IMR-90 (cell line): Measurements from ENCODE around the gene PTPRG. TPM values are rescaled to one million over a fixed set of nuclear protein-coding genes. Genes with fewer than 3 reads are reported as not detected.

Source experiments
- ATAC-seq: fragments of 200-7000 bp; cut with Tn5 transposase; 2 replicates; pipeline ENCODE4 v1.9.1; 2020; ENCODE audit warnings: low read depth, mild to moderate bottlenecking, moderate library complexity
- BruUV-seq: library from RNA; stranded (reverse); fragments of 400-500 nt; replicated peaks from 2 replicates; lab custom pipeline; 2021; lab: Mats Ljungman, UMichigan
- CTCF ChIA-PET: fragments of 300-600 bp; formaldehyde crosslinking; extraction: SDS; loops from one replicate; lab custom pipeline; 2021; ENCODE audit warnings: antibody characterized with exemption; lab: Yijun Ruan, JAX
- POLR2A ChIA-PET: fragments of 300-600 bp; sonication (Branson Sonifier 250); formaldehyde crosslinking; loops from one replicate; lab custom pipeline; 2022; ENCODE audit warnings: antibody characterized with exemption; ENCODE audit not compliant: unreplicated experiment; lab: Charles Lee
- DNase-seq: peaks from one replicate; pipeline ENCODE4 v3.0.0; 2013
- H2AFZ ChIP-seq: replicated peaks from 2 replicates; pipeline ENCODE3; 2013; ENCODE audit warnings: low read length, mild to moderate bottlenecking; ENCODE audit not compliant: poor library complexity
- H2AK5ac ChIP-seq: 2 replicates; pipeline ENCODE4 v1.6.1; 2013; ENCODE audit warnings: low read depth, low read length, inconsistent platforms
- H2AK9ac ChIP-seq: replicated peaks from 2 replicates; pipeline ENCODE3; 2013; ENCODE audit warnings: mild to moderate bottlenecking, low read depth, low read length, moderate library complexity; ENCODE audit not compliant: poor library complexity
- H2BK120ac ChIP-seq: 2 replicates; pipeline ENCODE4 v1.6.1; 2013; ENCODE audit warnings: low read depth, low read length, inconsistent platforms
- H2BK15ac ChIP-seq: 3 replicates; pipeline ENCODE4 v1.6.1; 2013; ENCODE audit warnings: low read depth, low read length, inconsistent platforms
- H2BK20ac ChIP-seq: 2 replicates; pipeline ENCODE4 v1.6.1; 2013; ENCODE audit warnings: low read depth, mild to moderate bottlenecking, inconsistent platforms, low read length, moderate library complexity
- H2BK5ac ChIP-seq: 2 replicates; pipeline ENCODE4 v1.6.1; 2013; ENCODE audit warnings: mild to moderate bottlenecking, low read depth, low read length, inconsistent platforms; ENCODE audit not compliant: poor library complexity, severe bottlenecking
- H3K14ac ChIP-seq: replicated peaks from 2 replicates; pipeline ENCODE4 v1.6.1; 2013; ENCODE audit warnings: low read depth, low read length, inconsistent platforms
- H3K18ac ChIP-seq: 2 replicates; pipeline ENCODE4 v1.6.1; 2013; ENCODE audit warnings: low read depth, low read length, control low read depth
- H3K23ac ChIP-seq: 2 replicates; pipeline ENCODE4 v1.6.1; 2013; ENCODE audit warnings: low read depth, low read length, inconsistent platforms
- H3K27ac ChIP-seq: 2 replicates; pipeline ENCODE4 v1.5.1; 2013; ENCODE audit warnings: mild to moderate bottlenecking, control low read depth, low read length; ENCODE audit not compliant: insufficient read depth
- H3K27me3 ChIP-seq: 2 replicates; pipeline ENCODE4 v1.6.1; 2013; ENCODE audit warnings: low read length; ENCODE audit not compliant: control insufficient read depth, insufficient read depth
- H3K36me3 ChIP-seq: 2 replicates; pipeline ENCODE4 v1.6.1; 2013; ENCODE audit warnings: low read length, mixed read lengths; ENCODE audit not compliant: control insufficient read depth, insufficient read depth
- H3K4ac ChIP-seq: 2 replicates; pipeline ENCODE4 v1.6.1; 2013; ENCODE audit warnings: low read depth, low read length, inconsistent platforms
- H3K4me1 ChIP-seq: 2 replicates; pipeline ENCODE4 v1.6.1; 2013; ENCODE audit warnings: low read length, mixed read lengths; ENCODE audit not compliant: control insufficient read depth, insufficient read depth
- H3K4me2 ChIP-seq: 2 replicates; pipeline ENCODE4 v1.6.1; 2013; ENCODE audit warnings: low read depth, mild to moderate bottlenecking, control low read depth, low read length, moderate library complexity
- H3K4me3 ChIP-seq: 2 replicates; pipeline ENCODE4 v1.5.1; 2013; ENCODE audit warnings: low read depth, mild to moderate bottlenecking, control low read depth, low read length, moderate library complexity; ENCODE audit not compliant: insufficient read depth
- H3K56ac ChIP-seq: 2 replicates; pipeline ENCODE4 v1.6.1; 2013; ENCODE audit warnings: low read length, inconsistent platforms; ENCODE audit not compliant: insufficient read depth; ENCODE audit errors: extremely low read depth
- H3K79me1 ChIP-seq, 2 experiments: 2 replicates each; pipeline ENCODE4 v1.6.1; 2013; ENCODE audit warnings: low read length in 2 of 2, inconsistent platforms in 1 of 2, low read depth in 1 of 2
- H3K9ac ChIP-seq: 2 replicates; pipeline ENCODE4 v1.6.1; 2013; ENCODE audit warnings: low read depth, low read length, control low read depth
- H3K9me1 ChIP-seq: 2 replicates; pipeline ENCODE4 v1.6.1; 2013; ENCODE audit warnings: low read length, inconsistent platforms; ENCODE audit not compliant: insufficient read depth
- H3K9me3 ChIP-seq: 2 replicates; pipeline ENCODE4 v1.6.1; 2013; ENCODE audit warnings: low read length; ENCODE audit not compliant: control insufficient read depth, insufficient read depth
- H4K20me1 ChIP-seq: 2 replicates; pipeline ENCODE4 v1.6.1; 2013; ENCODE audit warnings: low read length, inconsistent platforms; ENCODE audit not compliant: insufficient read depth
- H4K5ac ChIP-seq: 2 replicates; pipeline ENCODE4 v1.6.1; 2013; ENCODE audit warnings: mild to moderate bottlenecking, low read depth, low read length, control low read depth
- H4K8ac ChIP-seq, 2 experiments: 2 replicates each; pipeline ENCODE4 v1.6.1; 2013; ENCODE audit warnings: low read depth in 2 of 2, low read length in 2 of 2, control low read depth in 1 of 2, inconsistent platforms in 1 of 2
- H4K91ac ChIP-seq: 2 replicates; pipeline ENCODE4 v1.6.1; 2013; ENCODE audit warnings: low read depth, low read length, inconsistent platforms; ENCODE audit not compliant: insufficient read depth
- BHLHE40 ChIP-seq: fragments of 150-350 bp; IDR thresholded peaks from 2 replicates; pipeline ENCODE4 v1.6.1; 2016; ENCODE audit warnings: mild to moderate bottlenecking, low read depth, low read length
- ELK1 ChIP-seq: fragments of 150-350 bp; IDR thresholded peaks from 2 replicates; pipeline ENCODE4 v1.6.1; 2016; ENCODE audit warnings: low read depth, mild to moderate bottlenecking, low read length, moderate library complexity, borderline replicate concordance
- FOS ChIP-seq: fragments of 150-350 bp; IDR thresholded peaks from 2 replicates; pipeline ENCODE4 v1.6.1; 2016; ENCODE audit warnings: low read depth, low read length
- MAFK ChIP-seq: IDR thresholded peaks from 2 replicates; pipeline ENCODE4 v1.6.1; 2012; ENCODE audit warnings: low read depth, low read length, improper control_type of control experiment
- MAZ ChIP-seq: IDR thresholded peaks from 2 replicates; pipeline ENCODE4 v1.6.1; 2012; ENCODE audit warnings: low read depth, mild to moderate bottlenecking, low read length, improper control_type of control experiment, moderate library complexity, borderline replicate concordance
- MXI1 ChIP-seq: IDR thresholded peaks from 2 replicates; pipeline ENCODE4 v1.6.1; 2012; ENCODE audit warnings: low read depth, mild to moderate bottlenecking, low read length, moderate library complexity, borderline replicate concordance
- POLR2A ChIP-seq: IDR thresholded peaks from 2 replicates; pipeline ENCODE4 v1.6.1; 2012; ENCODE audit warnings: mild to moderate bottlenecking, low read depth, low read length
- RAD21 ChIP-seq: IDR thresholded peaks from 2 replicates; pipeline ENCODE4 v1.6.1; 2012; ENCODE audit warnings: low read length, improper control_type of control experiment
- RCOR1 ChIP-seq: IDR thresholded peaks from 2 replicates; pipeline ENCODE4 v1.6.1; 2012; ENCODE audit warnings: mild to moderate bottlenecking, low read length, improper control_type of control experiment; ENCODE audit not compliant: insufficient replicate concordance
- RFX5 ChIP-seq: IDR thresholded peaks from 2 replicates; pipeline ENCODE4 v1.8.0; 2012; ENCODE audit warnings: low read depth, mild to moderate bottlenecking, low read length, moderate library complexity
- SMC3 ChIP-seq: fragments of 150-350 bp; IDR thresholded peaks from 2 replicates; pipeline ENCODE4 v1.6.1; 2016; ENCODE audit warnings: low read depth, mild to moderate bottlenecking, antibody characterized with exemption, low read length, moderate library complexity
- USF2 ChIP-seq: fragments of 150-350 bp; IDR thresholded peaks from 2 replicates; pipeline ENCODE4 v1.6.1; 2017; ENCODE audit warnings: mild to moderate bottlenecking, antibody characterized with exemption, low read length, low read depth
- WGBS, 2 experiments: methylation state at CpG; one replicate each; pipeline versions ENCODE4 v1.1.5 to v1.1.7; 2013; ENCODE audit warnings: missing lambda C conversion rate in 2 of 2; ENCODE audit not compliant: insufficient read length in 1 of 2; ENCODE audit errors: extremely low coverage in 2 of 2; 5-methylcytosine and 5-hydroxymethylcytosine counted together
- dilution Hi-C: fragments of 300-500 bp; cut with HindIII; formaldehyde crosslinking; loops from one replicate; pipeline ENCODE4 v1.14.3; 2018; ENCODE audit warnings: low sequenced_read_pairs; ENCODE audit not compliant: unreplicated experiment
- in situ Hi-C: fragments of 300-500 bp; cut with MboI; formaldehyde crosslinking; loops from 3 replicates; pipeline ENCODE4 v1.14.3; 2019; ENCODE audit warnings: low sequenced_read_pairs, inconsistent platforms, mixed read lengths
- intact Hi-C: fragments of 100-400 bp; cut with micrococcal nuclease; formaldehyde crosslinking; loops from 2 replicates; pipeline ENCODE4 v1.10.0; 2022
- polyA plus RNA-seq, 3 experiments: library from polyadenylated mRNA; depleted of rRNA; stranded (reverse); fragments of >200 nt; gene quantifications; 2 replicates each; pipeline ENCODE4 v1.2.3, GENCODE V29; 2012; ENCODE audit warnings: low replicate concordance in 1 of 3
- total RNA-seq: library from RNA; depleted of rRNA; stranded (reverse); fragments of >200 nt; gene quantifications from 2 replicates; pipeline ENCODE4 v1.2.3, GENCODE V29; 2012

PTPRG gene
- total and polyA plus RNA-seq, 2 of the 4 experiments (the other 2 are of a cell fraction), result 7.7 to 31.0 TPM

- Histone ChIP-seq H3K4me2 (no peak overlapping the region), H4K8ac (no peak overlapping the region), H3K79me1 (peaks cover 31 to 51% of the 10 kb centered on the region in 2 experiments), H3K14ac (no peak overlapping the region), H3K9ac (no peak overlapping the region), H2AFZ (no peak overlapping the region), H2BK15ac (no peak overlapping the region), H3K27ac (no peak overlapping the region), H3K27me3 (no peaks in the 10 kb centered on the region), H3K4ac (no peak overlapping the region), H2BK5ac (no peak overlapping the region), H3K36me3 (no peaks in the 10 kb centered on the region), H2AK5ac (no peak overlapping the region), H3K23ac (no peak overlapping the region), H4K5ac (no peak overlapping the region), H2AK9ac (no peak overlapping the region), H3K18ac (no peak overlapping the region), H2BK20ac (no peak overlapping the region), H3K4me3 (no peak overlapping the region), H4K91ac (no peak overlapping the region), H3K9me1 (peaks cover 3% of the 10 kb centered on the region), H4K20me1 (peaks cover 5% of the 10 kb centered on the region; the same call in 1 of the 2 replicates), H2BK120ac (no peak overlapping the region), H3K56ac (no peak overlapping the region), H3K4me1 (no peaks in the 10 kb centered on the region), H3K9me3 (no peaks in the 10 kb centered on the region)
- no peak for TF ChIP-seq RFX5
- TF ChIP-seq RCOR1, result no peak
- no peak for TF ChIP-seq MAFK
- no peak for TF ChIP-seq ELK1
- TF ChIP-seq FOS, result no peak
- no peak for TF ChIP-seq MXI1
- no peak for TF ChIP-seq POLR2A
- no peak for TF ChIP-seq MAZ
- TF ChIP-seq SMC3, result no peak
- no peak for TF ChIP-seq USF2
- TF ChIP-seq BHLHE40, result no peak
- no peak for TF ChIP-seq RAD21
- DNase-seq (no peak), ATAC-seq (no peak)
- dilution Hi-C loops (no loop called here), intact Hi-C loops (no loop called here), in situ Hi-C loops (no loop called here)
- POLR2A ChIA-PET, result no interaction called here
- CTCF ChIA-PET, result no interaction called here
- no CpG with 5 or more reads among the region's 1 CpG for WGBS, 2 experiments
- no TSS peak for BruUV-seq
These were observed 113.2 kb downstream of the PTPRG start for GRCh38 chr3:61674596-61674995.
